PC-3 (cell line): ENCODE data around the gene C19orf47.

Experiments
- CTCF ChIP-seq: fragments of 300-600 bp; sonication (generic); conservative IDR thresholded peaks from 2 replicates; pipeline ENCODE4 v1.5.1; 2017; ENCODE audit warnings: antibody characterized with exemption, low read depth, mild to moderate bottlenecking, low read length
- EZH2 ChIP-seq: fragments of 300-600 bp; sonication (generic); IDR thresholded peaks from one replicate; pipeline ENCODE4 v1.6.1; 2017; ENCODE audit warnings: antibody characterized with exemption, mild to moderate bottlenecking, low read length; ENCODE audit not compliant: unreplicated experiment
- EZH2phosphoT487 ChIP-seq: fragments of 300-600 bp; sonication (generic); IDR thresholded peaks from 2 replicates; pipeline ENCODE4 v1.6.1; 2018; ENCODE audit warnings: mild to moderate bottlenecking, antibody characterized with exemption, low read length, borderline replicate concordance

DNA sequence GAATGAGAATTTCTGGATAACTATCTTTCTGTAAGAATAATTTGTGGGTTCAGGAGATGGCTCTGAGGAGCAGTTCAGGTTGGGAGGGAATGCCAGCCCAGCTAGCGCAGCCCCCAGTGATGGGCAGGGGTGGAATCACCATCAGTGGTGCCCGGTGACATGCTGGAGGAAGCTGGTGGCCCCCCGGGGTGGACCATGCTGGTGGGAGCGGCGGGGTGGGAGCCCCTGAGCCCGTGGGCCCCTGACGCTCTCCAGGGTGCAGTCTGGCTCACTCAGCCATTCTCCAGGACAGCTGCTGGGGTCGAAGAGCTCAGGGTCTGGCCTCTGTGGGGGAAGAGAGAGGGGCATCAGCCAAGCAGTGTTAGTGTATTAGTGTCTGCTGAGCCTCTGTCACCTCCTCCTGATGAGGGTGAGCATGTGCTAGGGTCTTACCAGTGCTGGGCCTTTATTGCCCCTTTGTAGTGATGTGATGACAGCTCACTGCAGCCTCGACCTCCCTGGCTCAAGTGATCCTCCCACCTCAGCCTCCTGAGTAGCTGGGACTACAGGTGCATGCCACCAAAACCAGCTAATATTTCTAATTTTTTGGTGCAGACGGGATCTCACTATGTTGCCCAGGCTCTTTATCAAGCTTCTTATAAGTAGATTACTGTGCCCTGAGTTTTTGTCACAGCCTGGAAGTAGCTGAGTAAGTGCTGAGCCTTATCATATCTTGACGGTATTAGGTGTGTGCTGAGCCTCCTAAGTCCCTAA is 31.4 kb upstream of the C19orf47 start:
- no peak for TF ChIP-seq CTCF
- TF ChIP-seq EZH2, result no peak
- no peak for TF ChIP-seq EZH2phosphoT487
